Left lobe of liver (tissue), 2 donors: Measurements from ENCODE around the gene PPP1R9B. TPM values are rescaled to one million over a fixed set of nuclear protein-coding genes. Genes with fewer than 3 reads are reported as not detected.

Source experiments
- ATAC-seq: fragments of 200-7000 bp; cut with Tn5 transposase; one replicate; pipeline ENCODE4 v1.9.1; 2020; ENCODE audit warnings: mild to moderate bottlenecking, moderate library complexity
- DNase-seq: peaks from one replicate; pipeline ENCODE4 v3.0.0-alpha.2; 2020; ENCODE audit warnings: low spot score
- total RNA-seq: library from RNA; stranded (reverse); gene quantifications from one replicate; pipeline ENCODE4 v1.2.1, GENCODE V29; 2021
- donor health status: DM: no; HTN: no; CAD: no; lungs with moderate emphysema.
- donor health status: DM: no; HTN: yes; CAD: no.

PPP1R9B gene
- total RNA-seq, 1 donor from 2014 or later, result 18.1 TPM

- DNase-seq, result no peak
Observed at GRCh38 chr17:50096092-50096491, 54.4 kb downstream of the PPP1R9B start.

DNA sequence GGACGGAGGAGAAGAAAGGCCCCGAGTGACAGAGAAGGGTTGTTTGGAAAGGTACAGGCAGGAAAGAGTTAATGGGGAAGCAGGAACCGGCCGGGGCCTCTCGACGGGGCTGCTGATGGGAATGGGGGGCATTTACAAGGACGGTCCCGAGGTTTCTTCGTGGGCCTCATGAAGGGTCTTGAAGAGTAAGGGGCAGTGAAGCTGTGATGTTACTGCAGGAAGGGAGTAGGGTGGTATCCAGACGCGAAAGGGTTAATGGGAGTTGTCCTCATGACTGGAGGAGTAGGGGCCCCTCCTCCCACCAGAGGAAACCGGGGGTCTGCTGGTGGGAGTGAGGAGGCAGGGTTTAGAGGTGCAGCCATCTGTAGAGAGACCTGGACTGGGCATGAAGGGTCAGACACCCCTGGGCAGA, 54.8 kb downstream of the PPP1R9B start:
- DNase-seq, result no peak
- no peak for ATAC-seq

More at GRCh38 chr17:50096092-50096491, 54.4 kb downstream of the PPP1R9B start:
- no peak for ATAC-seq

DNA sequence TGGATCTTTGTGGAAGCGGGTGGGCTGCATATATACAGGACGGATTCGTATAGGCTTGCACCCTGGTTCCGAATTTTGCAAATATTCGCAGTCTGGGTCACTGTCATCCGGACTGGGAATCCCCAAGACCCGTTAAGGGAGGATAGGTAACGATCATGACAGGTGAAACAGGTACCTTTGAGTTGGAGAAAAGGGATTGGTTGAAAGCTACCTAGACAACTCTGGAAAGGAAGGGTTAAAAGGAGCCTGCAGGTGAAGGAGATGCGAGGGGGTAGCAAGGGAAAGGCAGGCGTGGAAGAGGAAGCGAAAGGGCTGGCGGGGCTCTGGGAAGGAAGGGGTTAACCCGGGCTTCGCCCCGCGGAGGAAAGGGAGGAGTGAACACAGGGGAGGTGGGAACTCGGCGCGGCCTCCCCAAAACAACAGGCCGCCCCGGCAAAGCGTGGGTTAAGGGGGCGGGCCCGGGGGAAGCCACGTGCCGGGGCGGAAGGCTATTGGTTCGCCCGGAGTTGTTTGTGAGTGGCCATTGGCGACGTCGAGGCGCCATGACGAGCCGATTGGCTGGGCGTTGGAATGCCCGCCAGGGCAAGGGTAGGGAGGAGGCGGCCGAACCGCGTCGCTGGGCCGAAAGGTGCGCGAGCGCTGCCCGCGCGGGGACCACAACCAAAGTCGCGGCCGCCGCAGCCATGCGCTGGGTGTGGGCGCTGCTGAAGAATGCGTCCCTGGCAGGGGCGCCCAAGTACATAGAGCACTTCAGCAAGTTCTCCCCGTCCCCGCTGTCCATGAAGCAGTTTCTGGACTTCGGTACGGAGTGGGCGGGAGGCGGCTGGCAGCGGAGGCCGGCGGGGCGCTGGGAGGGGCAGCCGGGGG, 55.5 kb downstream of the PPP1R9B start, which contains the start of gene PDK2:
TSS of gene PDK2 (plus strand) at position 599 of the 867 bp plus-strand sequence. CDS start at position 684, 85 bp downstream.
- ATAC-seq (peak; percentile 89), DNase-seq (peak; percentile 98)

GRCh38 chr17:50094243-50094752, 56.2 kb downstream of the PPP1R9B start:
- ATAC-seq (peak; percentile 75), DNase-seq (peak; percentile 89)

- DNase-seq, result no peak
- no peak for ATAC-seq
Observed at GRCh38 chr17:50093807-50094206, 56.7 kb downstream of the PPP1R9B start.

DNA sequence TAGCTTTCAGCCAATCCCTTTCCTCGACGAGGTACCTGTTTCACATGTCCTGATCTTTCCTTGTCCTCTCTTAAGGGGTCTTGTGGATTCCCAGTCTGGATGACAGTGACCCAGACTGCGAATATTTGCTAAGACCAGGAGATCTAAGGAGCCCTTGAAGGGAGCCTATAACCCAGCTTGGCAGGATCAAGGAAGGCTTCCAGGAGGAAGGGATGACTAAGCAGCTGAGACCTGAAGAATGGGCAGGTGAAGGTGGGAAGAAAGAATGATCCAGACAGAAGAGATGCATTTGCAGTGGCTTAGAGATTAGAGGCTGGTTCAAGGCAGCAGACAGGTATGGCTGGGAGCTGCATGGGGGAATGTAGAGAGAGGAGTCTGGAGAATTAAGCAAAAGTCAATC, 57.2 kb downstream of the PPP1R9B start:
- ATAC-seq (no peak), DNase-seq (no peak)

GRCh38 chr17:50091918-50092285, 58.6 kb downstream of the PPP1R9B start:
- ATAC-seq, result no peak
- DNase-seq, result no peak

- ATAC-seq, result no peak
- DNase-seq, result no peak
Observed at GRCh38 chr17:50090971-50091917, 59.2 kb downstream of the PPP1R9B start.

- ATAC-seq (no peak), DNase-seq (no peak)
Observed at GRCh38 chr17:50090071-50090470, 60.4 kb downstream of the PPP1R9B start.

DNA sequence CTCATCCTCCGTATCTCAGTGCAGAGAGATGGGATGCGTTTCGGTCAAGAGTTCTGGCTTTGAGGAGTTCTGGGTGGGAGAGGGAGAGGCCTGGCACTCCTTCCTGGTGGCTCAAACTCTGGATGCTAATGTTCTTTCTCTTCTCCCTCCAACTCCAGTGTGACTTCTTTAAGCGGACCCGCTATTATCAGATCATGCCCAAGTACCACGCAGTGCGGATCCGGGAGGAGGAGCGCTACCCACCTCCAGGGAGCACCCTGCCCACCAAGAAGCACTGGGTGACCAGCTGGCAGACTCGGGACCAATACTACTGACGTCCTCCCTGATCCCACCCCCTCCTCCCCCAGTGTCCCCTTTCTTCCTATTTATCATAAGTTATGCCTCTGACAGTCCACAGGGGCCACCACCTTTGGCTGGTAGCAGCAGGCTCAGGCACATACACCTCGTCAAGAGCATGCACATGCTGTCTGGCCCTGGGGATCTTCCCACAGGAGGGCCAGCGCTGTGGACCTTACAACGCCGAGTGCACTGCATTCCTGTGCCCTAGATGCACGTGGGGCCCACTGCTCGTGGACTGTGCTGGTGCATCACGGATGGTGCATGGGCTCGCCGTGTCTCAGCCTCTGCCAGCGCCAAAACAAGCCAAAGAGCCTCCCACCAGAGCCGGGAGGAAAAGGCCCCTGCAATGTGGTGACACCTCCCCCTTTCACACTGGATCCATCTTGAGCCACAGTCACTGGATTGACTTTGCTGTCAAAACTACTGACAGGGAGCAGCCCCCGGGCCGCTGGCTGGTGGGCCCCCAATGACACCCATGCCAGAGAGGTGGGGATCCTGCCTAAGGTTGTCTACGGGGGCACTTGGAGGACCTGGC, 61.3 kb downstream of the PPP1R9B start:
- ATAC-seq (no peak), DNase-seq (no peak)

GRCh38 chr17:50087912-50088405, 62.5 kb downstream of the PPP1R9B start:
- DNase-seq (no peak), ATAC-seq (no peak)

DNA sequence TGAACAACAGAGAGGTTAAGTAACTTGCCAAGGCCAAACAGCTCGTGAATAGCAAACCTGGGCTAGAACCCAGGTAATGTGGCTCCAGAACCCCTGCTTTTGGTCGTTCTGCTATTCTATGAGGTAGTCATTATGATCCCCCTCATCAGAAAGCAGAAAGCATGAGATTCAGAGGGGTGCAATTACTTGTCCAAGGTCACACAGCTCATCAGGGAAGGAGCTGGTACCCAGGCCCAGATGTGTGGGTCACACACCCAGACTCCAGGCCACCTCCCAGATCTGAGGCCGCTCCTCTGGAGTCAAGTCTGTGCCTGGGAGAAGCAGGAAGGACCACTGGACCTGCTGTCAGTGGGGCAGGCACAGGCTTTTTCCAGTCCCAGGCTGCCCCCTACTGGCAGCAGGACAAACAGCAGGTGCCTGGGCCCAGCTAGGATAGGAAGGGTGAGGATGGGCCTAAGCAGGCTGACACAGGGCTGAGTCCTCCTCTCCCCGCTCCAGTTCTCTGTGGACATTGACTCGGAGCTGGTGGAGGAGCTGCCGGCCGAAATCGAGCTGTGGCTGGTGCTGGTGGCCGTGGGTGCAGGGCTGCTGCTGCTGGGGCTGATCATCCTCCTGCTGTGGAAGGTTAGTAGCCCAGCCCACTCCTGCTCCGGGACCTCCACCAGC, 63.1 kb downstream of the PPP1R9B start:
- DNase-seq (no peak), ATAC-seq (peak; percentile 96)

Other genes with a start within 250 kb of the PPP1R9B start
- gene DLX4, start 181.5 kb downstream of the PPP1R9B start, total RNA-seq, result not detected
- not detected for gene DLX3, start 155.5 kb downstream of the PPP1R9B start, total RNA-seq
- 2.7 TPM for gene ITGA3, start 94.6 kb downstream of the PPP1R9B start, total RNA-seq
- gene PDK2, start 55.3 kb downstream of the PPP1R9B start, total RNA-seq, result 52.0 TPM
- 1.9 TPM for gene SAMD14, start 20.5 kb downstream of the PPP1R9B start, total RNA-seq
- gene SGCA, start 15.3 kb upstream of the PPP1R9B start, total RNA-seq, result 1.0 TPM
- gene COL1A1, start 51.0 kb upstream of the PPP1R9B start, total RNA-seq, result 19.3 TPM
- gene TMEM92, start 123.8 kb upstream of the PPP1R9B start, total RNA-seq, result 3.0 TPM
- 10.4 TPM for gene XYLT2, start 195.4 kb upstream of the PPP1R9B start, total RNA-seq
- gene MRPL27, start 222.5 kb upstream of the PPP1R9B start, total RNA-seq, result 38.9 TPM
- gene EME1, start 222.6 kb upstream of the PPP1R9B start, total RNA-seq, result 0.13 TPM
- 47.3 TPM for gene LRRC59, start 246.8 kb upstream of the PPP1R9B start, total RNA-seq